ENCODE data around the gene KLHL29.

Gene KLHL29

DNA sequence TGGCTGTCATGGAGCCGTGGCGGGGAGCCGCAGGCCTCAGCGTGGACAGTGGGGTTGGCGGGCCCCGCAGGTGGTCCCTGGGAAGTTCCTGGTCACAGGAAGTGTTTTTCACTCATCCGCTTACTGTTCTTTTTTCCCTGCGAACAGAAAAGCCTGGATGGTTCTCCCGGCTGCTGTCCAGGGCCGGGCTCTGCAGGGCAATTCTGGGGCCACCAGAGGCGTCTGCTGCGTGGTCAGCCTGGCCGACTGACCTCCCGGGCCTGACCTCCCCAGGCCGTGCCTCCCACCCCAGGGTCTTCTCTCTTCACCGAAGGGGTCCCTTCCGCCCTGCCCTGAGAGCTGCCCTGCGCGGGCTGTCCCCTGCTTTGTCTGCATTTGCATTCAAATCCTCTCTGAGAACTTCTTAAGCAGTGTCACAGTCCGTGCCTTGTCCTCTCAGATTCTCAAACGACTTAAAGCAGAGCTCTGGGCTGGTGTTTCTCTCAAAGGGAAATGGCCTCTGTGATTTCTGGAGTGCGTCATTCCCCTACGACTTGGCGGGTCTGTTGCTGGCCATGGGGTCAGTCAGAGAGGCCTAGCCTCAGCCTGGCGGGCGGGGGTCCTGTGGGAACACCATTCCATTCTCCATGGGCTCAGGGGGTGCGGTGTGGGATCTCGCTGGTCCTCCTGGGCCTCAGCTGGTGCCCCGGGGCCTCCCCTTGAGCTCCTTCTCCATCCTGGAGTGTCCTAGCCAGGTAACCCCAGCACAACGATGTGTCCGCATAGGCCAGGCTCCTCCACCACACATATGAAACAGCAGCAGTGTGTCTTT lies 38.3 kb downstream of the KLHL29 start:
- DNase-seq, result no peak

DNA sequence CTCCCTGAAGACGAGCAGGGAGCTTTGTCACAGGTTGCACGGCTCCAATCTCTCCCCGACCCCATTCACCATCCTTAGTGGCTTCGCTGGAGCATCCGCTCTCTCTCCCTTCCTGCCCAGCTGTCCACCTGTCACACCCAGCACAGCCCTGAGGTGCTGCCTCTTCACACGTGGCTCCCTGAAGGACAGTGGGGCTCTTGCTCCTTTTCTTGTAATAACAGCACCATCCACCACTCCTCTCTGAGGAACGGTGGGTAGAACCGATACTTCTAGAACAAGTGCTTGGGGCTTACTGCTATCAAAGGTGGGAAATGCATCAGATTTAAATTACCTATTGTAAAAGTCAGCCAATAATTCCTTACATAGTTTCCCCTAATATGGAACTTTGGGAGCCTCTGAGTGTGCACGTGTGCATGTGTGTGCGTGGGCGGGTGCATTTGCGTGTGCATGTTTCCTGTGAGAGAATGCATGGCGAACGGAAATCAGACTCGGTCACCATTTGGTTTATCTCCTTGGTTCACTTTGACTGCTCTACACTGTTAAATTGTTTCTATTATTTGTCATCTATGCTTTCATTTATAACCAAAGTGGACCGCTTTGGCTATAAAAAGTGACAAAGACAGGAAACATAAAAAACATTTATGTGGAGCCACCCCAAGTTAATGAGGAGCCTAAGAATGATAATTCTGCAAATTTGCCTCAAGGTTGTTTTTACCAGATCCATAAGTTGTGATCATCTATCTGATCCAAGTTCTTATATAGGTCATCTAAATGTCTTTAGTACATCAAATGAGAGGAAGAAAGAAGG lies 39.1 kb downstream of the KLHL29 start:
- no peak for DNase-seq

DNA sequence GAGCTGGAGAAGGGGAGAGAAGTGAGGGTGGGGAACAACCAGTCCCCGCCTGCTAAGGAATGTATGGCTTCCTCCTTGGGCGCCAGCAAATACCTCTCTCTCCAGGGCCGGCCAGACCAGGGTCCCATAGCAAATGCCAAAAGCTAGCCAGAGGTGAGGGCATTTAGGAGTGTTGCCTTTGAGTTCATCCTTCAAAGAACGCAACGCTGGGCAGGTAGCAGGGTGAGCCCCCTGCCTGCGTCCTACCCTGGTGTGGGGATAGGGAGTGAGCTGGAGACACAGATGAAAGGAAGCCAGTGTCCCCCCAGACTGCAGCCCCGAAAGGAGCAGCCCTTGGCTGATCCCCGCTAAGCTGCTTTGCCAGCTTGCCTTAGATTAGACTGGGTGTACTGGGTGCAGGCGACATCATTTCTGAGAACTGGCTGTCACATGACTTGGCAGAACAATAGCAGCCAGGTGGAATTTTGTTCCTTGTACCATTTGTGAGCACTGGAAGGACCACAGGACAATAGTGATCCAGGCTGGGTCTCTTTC lies 40.4 kb downstream of the KLHL29 start:
- no peak for DNase-seq

DNA sequence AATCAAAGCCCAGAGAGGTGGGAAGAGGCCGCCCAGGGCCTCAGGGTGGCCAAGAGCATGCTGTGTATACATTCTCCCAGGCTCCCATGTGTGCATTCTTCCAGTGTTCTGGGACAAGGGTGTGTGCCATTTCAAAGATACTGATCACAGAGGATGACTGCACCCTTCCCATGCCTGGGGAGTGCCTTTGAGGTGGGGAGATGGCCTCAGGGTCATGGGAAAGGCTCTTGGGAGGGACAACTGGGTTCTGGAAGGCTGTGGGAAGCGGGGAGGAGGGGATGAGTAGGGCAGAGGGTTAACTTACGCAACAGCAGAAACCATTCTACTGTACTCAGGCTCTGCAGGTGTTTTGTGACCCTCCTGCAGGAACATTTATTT lies 40.9 kb downstream of the KLHL29 start:
- no peak for DNase-seq

DNA sequence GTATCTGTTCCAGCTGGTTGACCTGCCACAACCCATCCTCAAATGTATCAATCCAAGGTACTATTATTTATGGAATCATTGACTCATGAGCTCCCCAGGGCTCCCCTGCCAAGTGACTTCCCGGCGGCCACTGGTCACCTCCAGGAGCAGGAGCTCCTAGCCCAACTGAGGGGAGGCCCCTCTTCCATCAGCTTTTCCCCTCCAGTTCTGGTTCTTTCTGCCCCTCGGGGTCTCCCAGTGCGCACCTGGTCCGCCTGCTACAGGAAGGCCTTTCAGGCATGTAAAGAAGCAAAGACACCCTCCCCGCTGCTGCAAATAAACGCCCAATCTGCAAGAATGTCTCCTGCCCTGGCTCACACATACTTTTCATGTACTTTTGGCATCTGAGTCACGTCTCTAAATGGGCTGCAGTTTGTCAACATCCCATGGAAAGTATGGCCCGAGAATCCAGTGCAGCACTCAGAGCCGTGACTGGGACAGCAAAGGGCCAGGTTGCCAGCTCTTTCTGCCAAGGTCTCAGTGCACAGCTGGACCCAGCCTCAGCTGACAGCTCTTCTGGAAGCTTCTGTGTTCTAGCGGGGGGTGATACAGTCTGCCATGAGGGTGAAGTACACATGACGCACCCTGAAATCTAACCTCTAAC lies 41.4 kb downstream of the KLHL29 start:
- no peak for DNase-seq

DNA sequence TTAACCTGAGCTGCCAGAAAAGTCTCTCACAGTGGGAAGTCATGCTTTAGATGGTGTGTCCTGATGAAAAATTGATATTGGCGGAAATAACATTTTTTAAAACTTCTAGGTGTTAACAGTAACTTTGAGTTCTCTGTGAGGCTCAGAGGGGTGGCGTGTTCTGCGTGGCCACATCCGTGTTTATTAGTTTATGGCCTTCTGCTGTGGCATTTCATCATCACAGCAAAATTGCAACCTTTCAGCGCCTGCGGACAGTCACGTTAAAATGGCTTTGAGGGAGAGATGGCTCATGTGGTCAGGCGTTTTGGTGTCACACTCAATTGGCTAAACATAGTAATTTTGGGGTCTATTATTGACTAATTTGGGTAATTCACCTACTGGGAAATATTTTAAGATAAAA lies 42.4 kb downstream of the KLHL29 start:
- no peak for DNase-seq

DNA sequence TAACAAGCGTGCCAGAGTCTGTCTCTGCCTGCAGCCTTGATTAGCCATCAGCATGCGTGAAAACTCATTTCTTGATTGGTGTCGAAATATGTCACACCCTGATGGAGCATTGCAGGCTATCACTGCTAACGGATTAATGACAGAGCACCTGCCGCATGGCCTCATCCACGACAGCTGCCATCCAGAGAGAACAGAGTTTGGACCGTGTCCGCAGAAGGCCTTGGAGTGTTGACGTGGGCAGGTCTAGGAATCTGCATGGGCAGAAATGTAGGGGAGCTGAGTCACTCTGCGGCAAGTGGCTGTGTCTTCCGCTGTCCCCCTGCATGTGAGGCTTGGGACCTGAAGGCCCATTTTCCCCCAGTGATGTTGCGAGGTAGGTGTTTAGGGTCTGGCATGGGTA lies 43.0 kb downstream of the KLHL29 start:
- DNase-seq, result no peak

DNA sequence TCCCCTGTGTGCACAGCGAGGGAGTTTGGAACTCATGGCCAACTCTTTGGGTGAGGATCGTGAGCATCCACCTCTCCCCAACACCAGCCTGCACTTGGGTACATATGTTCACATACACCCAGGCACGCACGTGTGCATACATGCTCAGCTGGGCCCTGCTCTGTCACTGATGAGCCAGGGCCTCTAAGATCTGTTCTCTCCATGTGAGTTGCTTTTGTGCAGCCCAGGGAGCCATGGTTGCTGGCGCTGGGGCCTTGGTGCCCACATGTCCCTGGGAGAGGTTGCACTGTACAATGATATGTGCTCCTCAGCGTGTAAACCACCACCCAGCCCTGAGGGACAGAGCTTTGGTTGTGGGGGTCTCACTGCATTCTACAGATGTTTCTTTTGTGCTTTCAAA lies 44.1 kb downstream of the KLHL29 start:
- DNase-seq, result no peak

DNA sequence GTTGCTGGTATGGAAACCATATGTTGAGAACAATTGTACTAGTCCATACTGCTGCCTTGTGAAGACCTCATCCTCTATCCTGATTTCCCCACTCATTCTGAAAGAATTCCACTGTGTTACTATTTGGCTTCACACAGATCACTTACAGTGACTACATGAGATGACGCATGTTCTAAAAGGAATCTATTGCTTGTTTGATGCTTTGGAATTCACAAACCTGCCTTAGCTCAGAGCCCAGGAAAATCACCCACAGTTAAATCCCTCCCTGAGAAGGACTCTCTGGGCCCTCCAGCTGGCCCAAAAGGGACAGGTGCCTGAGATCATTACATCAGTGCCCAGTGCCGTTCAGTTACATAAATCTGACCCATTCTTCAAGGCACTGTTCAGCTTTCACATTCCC lies 45.3 kb downstream of the KLHL29 start:
- DNase-seq, result no peak

DNA sequence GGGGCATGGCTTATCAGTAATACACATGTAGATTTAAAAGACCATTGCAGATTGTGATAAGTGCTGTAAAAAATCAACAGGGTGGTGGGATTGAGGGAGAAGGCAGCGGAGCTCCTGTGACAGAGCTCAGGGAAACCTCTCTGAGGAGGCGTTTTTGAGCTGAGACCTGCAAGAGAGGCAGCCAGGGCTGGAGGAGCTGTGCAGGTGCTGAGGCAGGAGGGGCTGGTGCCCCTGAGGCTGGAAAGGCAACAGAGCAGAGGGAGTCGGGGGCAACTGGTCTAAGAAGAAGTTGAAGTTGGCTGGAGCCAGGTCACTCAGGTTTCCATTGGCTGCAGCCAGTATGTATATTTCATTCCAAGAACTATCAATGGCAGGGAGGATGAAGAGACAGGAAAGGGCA lies 47.6 kb downstream of the KLHL29 start:
- DNase-seq, result no peak

DNA sequence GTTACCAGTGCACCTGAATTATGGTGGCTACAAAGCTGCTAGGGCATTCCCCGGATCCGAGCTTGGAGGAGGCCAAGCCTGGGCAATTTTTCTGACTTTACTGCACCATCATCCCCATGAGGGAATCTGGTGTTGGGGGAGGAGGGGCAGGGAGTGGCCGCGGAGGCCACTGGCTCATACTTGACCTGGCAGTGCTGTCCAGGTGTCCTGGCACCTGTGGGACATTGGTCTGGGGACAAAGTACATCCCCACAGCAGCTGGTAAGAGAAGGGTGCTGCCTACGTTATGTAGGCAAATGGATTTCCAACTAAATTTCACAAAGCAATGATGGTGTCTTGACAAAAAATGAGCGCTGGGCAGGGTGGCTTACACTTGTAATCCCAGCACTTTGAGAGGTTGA lies 48.3 kb downstream of the KLHL29 start:
- DNase-seq, result no peak

DNA sequence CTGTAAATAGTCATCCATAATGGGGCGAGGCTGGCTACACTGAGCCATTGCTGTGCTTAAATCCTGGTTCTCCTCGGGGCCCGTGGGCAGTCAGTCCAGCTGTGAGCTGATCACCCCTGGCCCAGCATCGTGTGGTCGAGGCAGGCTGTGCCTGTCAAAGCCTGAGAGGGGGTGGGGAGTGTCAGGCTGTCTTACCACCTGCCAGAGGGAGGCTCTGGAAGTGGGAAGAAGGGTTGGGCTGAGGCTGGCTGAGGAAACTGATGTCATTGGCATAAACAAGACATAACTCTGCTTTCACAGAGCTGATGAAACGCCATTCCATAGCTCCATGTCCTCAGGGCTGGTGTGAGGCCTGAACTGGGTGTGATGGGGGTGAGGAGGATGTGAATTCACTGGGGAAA lies 49.7 kb downstream of the KLHL29 start:
- no peak for DNase-seq

DNA sequence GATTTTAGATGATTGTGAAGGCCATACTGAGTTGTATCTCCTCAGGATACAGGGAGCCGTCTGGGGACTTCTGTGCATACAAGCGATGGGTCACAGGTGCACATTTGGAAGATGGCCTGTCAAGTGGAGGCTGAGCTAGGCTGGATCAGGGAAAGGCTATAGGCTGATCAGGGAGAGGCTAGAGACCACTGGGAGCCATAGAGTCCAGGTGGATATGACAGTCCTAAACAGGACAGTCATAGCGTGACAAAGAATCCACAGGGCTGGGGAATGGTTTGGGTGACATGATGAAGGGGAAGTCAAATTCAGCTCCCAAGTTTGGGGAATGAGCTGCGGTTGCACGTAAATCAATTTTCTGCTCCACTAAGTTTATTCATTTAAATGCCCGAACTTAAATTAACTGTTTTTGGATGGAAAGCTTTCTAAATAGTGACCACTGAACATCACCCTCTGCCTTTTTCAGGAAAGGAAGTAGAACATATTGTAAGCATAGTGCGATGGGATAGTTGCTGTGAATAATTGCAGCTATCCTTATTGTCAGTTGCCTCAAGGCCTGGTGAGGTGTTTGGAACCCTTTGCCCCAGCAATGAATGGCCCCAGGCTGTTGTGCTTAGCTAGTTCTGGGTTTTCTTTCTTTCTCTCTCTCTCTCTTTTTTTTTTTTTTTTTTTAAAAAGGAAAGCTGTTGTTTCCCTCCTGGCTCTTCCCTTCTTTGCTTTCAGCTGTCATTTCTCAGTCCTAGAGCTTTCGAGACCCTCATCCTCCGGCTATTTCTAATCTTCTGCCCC lies 50.5 kb downstream of the KLHL29 start:
- DNase-seq, result no peak

DNA sequence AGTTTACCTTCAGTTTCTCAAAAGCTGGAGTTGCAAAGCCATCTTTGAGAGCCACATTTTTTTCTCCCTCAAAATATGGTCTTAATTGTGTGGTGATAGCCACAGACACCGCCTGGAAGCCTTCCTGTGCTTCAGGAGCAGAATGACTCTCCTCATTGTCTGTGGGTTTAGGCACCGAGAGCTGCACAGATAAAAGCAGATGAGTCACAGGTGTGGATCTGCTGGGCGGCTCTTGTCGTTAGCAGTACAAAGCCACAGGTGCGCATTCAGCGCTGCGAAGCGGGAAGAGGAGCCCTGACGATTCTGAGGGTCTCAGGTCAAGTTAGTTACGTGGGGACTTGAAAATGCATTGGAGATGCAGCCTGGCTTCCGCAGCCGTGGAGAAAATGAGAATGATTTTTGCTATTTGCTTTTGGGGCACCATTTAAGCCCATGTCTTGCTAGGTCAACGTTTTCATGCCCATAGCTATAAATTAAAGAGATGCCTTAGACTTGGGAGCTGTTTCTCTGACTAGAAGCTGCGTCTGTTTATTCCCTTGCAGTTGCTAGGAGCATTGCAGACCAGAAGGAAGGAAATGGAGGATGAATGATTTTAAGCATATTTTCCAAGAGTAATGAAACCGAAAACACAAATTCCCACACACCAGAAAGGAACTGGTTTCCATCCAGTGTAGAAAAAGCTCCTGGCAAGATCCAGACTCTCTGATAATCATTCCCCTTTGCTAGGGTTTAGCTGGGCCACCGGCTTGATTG lies 51.5 kb downstream of the KLHL29 start:
- peak; percentile 3 to 4 for DNase-seq

DNA sequence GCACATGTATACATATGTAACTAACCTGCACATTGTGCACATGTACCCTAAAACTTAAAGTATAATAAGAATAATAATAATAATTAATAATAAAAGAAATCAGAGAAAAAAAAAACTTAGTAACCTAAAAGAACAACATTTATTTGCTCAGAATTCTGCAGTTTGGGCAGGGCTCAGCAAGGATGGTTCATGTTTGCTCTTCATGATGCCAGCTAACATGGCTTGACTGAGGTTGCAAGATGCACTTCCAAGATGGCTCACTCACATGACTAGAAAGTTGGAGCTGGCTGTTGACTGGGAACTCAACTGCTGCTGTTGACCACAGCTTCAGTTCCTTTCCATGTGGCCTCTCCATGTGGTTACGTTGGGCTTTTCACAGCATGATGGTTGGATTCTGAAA lies 56.4 kb downstream of the KLHL29 start:
- DNase-seq, result no peak

DNA sequence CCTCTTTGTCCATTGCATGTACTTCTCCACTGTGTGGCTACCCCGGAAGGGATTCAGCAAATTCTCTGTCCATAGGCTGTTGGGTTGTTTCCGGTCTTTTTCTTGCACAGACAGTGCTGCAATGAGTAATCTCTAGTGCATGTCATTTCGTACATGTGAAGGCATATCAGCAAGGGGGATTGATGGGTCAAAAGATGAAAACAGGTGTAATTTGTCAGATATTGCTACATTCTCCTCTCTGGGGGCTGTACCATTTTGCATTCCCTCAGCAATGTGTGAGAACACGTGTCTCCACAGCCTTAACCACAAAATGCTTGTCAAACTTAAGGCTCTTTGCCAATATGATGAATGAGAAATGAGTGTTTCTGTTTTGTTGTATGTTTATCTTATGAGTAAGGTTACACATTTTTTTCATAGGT lies 60.5 kb downstream of the KLHL29 start:
- DNase-seq, result no peak

DNA sequence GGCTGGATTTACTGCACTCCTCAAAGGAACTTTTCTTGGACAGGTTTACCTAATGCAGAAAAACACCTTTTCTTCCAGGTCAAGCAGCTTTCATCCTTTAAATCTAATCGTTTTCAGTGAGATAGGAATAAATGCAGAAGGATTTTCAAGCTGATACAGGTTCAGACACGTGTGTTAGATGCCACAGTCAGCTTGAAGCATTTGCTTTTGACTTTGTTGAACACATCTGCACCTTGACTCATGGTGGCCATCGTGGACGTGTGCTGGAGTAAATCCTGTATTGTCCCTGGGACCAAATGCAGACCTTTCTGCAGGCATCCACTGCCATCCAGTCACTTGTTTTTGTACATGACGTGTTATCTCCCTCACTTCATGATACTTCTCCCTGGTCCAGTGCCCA lies 61.9 kb downstream of the KLHL29 start:
- no peak for DNase-seq

DNA sequence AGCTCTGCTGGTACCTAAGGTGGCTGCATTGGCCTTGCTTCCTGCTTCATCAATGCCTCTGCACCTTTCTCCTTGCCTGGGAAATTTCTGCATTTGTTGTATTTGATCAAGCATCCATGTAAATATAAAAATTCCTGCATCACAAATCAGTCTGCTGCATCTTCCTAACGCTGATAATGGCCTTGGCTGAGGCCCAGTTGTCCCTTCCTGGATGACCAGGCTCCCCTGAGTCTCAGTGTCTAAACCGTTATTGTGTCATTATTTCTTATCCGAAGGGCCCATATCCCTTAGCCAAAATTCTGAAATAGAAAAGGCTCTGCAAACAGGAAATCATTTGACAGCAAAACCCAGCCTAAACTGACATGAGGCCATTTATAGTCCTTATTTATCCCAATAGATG lies 62.4 kb downstream of the KLHL29 start:
- no peak for DNase-seq

DNA sequence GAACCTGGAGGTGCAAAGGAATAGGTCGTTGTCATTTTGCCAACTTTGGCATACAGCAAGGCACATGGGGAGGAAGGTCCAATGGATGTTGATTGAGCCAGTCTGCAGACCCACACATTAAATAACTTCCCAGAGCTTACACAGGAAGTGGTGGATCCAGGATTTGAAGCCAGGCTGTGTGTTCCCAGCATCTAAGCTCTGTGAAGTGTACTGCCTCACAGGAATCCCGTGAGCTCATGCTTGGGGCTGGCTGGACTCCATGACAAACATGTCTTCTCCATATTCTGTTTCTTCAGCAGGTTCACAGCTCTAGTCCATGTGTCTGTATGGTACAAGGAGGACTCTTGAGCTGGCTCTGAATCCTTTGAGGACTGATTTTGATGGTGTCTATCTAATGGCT lies 63.9 kb downstream of the KLHL29 start:
- no peak for DNase-seq

DNA sequence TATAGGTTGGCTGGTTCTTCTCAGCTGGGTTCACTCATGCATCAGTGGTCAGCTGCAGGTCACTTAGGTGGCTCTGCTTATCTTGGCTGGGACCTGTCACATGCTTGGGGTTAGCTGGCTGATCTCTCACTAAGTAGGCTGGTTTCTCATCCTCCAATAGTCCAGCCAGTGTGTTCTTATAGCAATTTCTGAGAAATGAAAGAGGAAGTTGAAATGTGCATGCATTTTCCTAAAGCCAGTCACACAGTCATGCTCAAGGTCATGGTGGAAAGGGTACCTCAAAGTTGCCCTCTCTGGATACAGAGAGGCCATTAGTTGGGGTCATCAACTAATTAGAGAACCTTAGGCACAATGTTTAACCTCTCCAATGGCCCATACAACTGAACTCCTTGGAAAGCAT lies 64.4 kb downstream of the KLHL29 start:
- no peak for DNase-seq

DNA sequence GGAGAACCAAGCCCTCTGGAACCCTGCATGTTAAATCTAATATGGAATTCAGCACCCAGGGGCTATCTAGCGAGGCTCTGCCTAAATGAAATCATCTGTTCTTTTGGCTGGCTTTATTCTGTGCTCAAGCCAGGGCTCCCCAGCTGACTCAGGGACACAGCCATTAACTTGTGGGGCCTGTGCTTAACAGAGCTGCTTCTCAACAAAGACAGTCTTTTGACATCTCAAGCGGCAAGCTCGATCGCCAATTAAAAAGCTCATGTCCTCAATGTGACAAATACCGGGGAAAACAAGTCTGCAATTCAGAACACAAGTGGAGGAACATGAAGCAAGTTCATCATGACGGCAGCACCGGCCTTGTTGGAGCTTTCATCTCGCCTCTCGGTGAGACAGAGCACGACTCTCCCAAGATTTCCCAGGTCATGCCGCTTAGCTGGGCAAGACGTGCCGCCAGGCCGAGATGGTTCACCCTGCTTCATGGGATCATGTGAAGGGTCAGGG lies 64.9 kb downstream of the KLHL29 start:
- no peak for DNase-seq

DNA sequence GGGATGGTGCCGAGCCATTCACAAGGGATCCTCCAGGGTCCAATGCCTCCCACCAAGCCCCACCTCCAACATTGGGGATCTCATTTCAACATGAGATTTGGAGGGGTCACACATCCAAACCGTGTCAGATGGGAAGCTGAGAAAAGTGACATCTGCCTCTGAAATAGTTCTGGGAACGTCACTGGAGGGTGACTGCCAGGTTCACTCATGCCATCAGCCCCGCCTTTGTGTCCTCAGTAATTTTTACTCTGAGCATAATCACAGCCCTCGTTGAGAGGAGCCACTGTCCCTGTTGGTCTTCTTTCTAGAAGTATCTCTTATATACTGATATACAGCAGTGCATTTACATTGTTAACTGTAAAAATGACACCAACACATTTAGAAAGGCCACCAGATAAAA lies 67.4 kb downstream of the KLHL29 start:
- DNase-seq, result no peak
